Thyroid gland (tissue), 4 donors: ENCODE results near the gene STK32B.

Experiments used
- POLR2A ChIP-seq, 2 donors: fragments of 450-650 bp; IDR thresholded peaks; one replicate each; pipeline ENCODE4 v1.6.1; 2017; ENCODE audit warnings: antibody characterized with exemption in 2 of 2, mild to moderate bottlenecking in 2 of 2, moderate library complexity in 1 of 2
- TF ChIP-seq, protein P1 (sequence below), 6 experiments: fragments of 200-600 bp in 3 of 6; fragments of 450-650 bp in 3 of 6; sonication (generic) in 3 of 6; IDR thresholded peaks; one replicate each; pipeline ENCODE4 v1.5.1; 2016 to 2019; ENCODE audit warnings: antibody characterized with exemption in 6 of 6, mild to moderate bottlenecking in 2 of 6, inconsistent platforms in 1 of 6, moderate library complexity in 1 of 6

DNA sequence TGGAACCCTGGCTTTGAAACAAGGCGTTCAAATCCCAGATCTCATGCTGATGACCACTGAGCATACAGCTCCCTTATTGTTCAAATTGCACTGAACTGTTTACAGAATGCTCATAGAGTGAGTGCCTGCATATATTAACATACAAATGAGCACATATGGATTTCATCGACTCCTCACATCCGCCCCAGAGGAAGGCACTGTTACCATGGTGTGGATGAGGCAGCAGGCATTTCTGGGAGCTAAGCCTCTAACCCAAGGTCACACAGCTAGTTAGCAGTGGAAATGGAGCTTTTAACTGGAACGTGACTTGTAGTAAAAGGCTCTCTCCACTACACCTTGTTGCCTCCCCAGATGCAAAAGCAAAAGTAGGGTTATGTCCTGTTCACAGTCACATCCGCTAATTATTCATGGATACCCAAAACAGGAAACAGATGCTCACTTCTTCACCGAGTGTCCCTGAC is 289.7 kb downstream of the STK32B start:
- TF ChIP-seq POLR2A (IDR thresholded peaks at IDR 0.05), result no peak
- TF ChIP-seq, protein P1, sequence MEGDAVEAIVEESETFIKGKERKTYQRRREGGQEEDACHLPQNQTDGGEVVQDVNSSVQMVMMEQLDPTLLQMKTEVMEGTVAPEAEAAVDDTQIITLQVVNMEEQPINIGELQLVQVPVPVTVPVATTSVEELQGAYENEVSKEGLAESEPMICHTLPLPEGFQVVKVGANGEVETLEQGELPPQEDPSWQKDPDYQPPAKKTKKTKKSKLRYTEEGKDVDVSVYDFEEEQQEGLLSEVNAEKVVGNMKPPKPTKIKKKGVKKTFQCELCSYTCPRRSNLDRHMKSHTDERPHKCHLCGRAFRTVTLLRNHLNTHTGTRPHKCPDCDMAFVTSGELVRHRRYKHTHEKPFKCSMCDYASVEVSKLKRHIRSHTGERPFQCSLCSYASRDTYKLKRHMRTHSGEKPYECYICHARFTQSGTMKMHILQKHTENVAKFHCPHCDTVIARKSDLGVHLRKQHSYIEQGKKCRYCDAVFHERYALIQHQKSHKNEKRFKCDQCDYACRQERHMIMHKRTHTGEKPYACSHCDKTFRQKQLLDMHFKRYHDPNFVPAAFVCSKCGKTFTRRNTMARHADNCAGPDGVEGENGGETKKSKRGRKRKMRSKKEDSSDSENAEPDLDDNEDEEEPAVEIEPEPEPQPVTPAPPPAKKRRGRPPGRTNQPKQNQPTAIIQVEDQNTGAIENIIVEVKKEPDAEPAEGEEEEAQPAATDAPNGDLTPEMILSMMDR (IDR thresholded peaks at IDR 0.05), result no peak
